GM12801 (cell line): ENCODE data around the gene TIMM17A.

Experiments used
- TF ChIP-seq, protein P1 (sequence below): IDR thresholded peaks from one replicate; pipeline ENCODE4 v1.5.1; 2011; ENCODE audit warnings: control low read depth; ENCODE audit not compliant: insufficient read length; ENCODE audit errors: extremely low read depth

Gene TIMM17A

DNA sequence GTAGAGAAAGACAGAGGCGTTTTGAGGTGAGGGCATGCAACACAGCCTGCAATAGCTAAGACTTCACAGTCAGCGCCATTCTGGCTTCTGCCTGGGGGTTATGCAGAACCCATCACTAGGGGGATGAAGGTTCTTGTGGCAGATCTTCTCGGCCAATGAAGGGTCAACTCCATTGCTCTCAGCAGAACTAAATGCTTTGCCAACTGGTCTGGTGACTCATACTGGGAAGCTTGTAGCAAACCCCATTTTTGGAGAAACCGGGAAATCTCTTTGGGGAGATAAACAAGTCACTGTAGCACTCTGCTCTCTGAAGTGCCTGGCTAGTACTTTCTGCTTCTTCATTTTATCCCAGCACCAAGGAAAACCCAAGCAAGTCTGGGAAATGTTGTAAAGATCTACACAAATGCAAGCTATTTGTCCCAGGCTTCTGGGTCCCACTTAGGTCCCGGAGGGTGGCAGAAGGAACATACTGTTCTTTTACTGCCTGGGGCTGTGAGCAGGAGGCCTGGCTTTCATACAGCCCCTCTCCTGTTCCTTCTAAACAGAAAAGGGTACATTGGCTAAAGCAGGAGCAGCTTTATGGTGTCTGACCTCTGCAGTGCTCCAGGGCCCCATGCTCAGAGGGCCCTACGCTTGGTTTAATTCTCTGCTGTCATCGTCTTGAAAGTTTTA lies 37.8 kb upstream of the TIMM17A start:
- TF ChIP-seq, protein P1, sequence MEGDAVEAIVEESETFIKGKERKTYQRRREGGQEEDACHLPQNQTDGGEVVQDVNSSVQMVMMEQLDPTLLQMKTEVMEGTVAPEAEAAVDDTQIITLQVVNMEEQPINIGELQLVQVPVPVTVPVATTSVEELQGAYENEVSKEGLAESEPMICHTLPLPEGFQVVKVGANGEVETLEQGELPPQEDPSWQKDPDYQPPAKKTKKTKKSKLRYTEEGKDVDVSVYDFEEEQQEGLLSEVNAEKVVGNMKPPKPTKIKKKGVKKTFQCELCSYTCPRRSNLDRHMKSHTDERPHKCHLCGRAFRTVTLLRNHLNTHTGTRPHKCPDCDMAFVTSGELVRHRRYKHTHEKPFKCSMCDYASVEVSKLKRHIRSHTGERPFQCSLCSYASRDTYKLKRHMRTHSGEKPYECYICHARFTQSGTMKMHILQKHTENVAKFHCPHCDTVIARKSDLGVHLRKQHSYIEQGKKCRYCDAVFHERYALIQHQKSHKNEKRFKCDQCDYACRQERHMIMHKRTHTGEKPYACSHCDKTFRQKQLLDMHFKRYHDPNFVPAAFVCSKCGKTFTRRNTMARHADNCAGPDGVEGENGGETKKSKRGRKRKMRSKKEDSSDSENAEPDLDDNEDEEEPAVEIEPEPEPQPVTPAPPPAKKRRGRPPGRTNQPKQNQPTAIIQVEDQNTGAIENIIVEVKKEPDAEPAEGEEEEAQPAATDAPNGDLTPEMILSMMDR, result no peak

DNA sequence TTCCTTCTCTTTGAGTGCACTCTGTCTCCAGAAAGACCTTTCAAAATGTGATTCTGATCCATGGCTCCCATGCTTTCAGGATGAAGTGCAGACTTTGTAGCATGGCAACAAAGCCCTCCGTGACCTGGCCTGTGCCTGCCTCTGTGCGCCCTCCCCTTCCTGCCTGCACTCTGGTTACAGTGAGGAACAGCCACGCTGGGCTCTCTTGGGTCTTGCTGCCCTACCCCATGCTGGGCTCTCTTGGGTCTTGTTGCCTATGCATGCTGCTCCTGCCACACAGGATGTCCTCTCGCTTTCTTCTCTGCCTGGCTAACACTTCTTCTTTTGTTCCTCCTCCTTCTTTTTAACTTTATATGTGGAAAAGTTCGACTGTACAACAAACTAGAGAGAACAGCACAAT lies 37.0 kb upstream of the TIMM17A start:
- TF ChIP-seq, protein P1, result no peak

DNA sequence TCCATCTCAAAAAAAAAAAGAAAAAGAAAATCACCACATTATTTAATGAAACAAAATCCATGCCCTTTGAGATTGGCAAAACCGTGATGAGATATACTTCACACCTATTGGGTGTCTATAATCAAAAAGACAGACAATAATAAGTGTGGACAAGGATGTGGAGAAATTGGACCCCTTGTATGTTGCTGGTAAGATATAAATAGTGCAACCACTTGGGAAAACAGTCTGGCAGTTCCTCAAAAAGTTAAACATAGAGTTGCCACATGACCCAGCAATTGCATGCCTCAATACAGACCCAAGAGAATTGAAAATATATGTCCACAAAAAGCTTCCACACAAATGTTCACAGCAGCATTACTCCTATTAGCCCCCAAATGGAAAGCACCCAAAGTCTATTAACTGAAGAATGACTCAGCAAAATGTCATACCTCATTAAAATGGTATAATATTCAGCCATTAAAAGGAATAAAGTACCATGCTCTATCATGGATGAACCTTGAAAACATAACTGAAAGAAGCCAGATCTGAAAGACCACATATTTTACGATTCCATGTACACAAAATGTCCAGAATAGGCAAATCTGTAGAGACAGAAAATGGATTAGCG lies 33.2 kb upstream of the TIMM17A start:
- TF ChIP-seq, protein P1, result no peak

DNA sequence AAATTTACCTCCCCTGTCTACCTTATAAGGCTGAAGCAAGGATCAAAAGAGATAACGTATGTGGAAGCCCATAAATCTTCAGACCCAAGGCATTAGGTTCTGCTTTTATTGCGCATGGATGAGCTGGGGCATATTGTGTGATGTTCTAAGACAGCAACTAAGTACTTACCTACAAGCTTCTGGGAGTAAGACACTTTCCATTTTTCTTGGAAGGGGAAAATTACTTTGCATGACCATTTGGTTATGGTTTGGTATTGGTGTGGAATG lies 30.1 kb upstream of the TIMM17A start:
- TF ChIP-seq, protein P1, result no peak

DNA sequence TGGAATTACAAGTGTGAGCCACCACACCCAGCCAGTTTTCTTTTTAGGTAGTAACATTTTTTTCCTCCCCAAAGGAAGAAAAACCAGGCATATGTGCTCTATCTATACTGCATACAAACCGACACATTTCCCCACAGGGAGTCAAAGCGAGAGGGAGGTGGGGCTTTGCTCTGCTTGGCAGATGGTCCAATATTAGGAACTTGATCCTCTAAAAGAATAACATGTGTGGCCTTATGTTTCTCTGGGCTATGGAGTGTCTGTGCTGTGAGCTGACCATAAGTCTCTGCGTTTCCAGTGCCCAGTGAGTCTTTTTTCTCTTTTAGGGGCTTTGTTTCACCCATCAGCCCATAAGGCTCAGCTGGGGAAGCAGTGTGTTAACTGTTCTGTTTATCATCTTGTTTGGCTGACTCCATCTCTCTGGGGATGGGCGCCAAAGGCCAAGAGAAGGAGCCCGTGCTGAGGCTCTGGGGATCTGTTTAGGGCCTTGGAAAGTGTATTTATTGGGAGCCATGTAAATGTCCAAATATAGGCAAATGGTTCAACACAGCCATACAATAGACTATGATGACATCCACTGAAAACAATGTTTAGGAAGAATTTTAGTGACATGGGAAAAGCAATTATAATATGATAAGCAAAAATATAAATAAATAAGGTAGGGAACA lies 29.2 kb upstream of the TIMM17A start:
- TF ChIP-seq, protein P1, result no peak

DNA sequence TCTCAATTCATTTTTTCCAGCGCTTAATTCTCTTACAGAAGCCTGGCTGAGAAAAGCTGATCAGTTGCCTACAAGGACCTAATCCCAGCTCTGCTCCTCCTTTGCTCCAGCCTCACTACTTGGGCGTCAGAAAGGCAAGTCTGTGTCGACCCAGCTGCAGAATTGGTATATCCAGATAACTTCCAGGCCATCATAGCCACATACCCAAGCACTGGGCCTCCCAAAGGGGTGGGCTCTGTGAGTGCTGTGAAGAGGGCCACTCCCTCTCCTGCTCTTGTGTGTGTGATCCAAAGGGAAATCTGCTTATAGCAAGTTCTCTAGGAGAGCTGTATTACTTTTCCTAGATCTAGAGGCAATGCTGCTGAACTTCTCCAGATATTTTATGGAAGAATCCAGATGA lies 27.0 kb upstream of the TIMM17A start:
- TF ChIP-seq, protein P1, result no peak

DNA sequence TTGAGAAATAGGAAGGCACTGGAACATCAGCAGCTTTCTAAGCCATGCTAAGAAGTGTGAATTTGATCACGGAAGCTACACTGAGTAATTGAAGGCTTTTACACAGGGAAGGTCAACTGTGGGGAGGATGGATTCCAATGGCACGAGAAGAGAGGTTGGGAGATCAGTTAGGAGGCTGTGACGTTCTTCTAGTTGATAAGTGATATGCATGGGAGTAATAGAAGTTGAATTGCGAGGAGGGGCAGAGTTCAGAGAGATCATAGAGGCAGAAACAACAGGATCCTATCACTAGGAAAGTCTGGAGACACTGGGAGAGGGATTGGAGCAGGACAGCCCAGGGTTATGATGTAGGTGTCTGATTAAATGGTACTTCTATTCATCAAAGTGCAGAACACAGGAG lies 25.2 kb upstream of the TIMM17A start:
- TF ChIP-seq, protein P1, result no peak
